Stimulated activated CD4-positive, alpha-beta T cell treated with anti-CD3 and anti-CD28 coated beads, TNF-alpha, amount 100 ng/mL, for 1 hour (primary cell): ENCODE results near the gene GRPEL1.

ENCODE experiments used
- DNase-seq, 3 donors: peaks; one replicate each; pipeline ENCODE4 v3.0.0-alpha.2; 2020; ENCODE audit warnings: low read depth in 3 of 3, low spot score in 1 of 3

GRPEL1 gene

DNA sequence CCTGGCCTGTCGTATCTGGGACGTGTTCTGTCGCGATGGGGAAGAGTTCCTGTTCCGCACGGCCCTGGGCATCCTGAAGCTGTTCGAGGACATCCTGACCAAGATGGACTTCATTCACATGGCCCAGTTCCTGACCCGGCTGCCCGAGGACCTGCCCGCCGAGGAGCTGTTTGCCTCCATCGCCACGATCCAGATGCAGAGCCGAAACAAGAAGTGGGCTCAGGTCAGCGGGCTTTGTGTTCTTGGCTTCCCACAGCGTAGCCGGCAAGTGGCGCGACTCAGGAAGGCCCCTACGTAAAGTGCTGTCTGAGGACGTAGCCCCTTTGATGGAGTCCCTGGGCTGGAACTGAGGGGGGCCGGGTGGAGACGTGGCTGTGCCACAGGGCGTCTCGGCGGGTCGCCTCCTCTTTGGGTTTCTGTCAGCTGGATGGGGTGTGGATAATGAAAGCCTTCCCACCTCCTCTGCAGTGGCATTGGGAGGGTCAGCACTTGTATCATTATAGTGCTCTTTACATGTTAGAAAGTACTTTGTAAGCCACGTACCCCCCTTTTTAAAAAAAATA is 42.7 kb downstream of the GRPEL1 start:
- no peak for DNase-seq

DNA sequence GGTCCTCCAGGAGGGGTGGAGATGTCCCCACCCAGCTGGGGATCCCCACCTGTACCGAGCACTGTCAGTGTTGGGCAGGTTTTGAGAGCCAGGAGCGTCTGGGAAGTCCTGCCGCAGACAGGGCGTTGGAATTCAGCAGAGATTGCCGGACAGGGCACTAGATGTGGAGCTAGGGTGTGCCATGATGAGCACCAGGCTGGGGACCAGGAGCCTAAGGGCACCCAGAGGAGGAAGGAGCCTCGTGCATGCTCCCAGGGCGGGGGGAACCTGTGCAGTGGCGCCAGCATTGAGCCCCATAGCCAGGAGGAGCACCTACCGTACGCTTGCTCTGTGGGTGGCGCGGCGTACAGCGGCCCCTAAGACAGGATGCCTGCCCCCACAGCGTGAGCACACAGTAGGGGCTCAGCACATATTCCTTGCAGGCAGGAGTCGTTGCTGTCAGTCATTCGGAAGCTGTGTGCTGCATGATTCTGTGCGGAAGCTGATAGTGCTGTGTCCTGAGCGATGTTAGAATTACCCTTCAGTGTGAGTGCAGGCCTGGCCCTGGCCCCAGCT is 43.5 kb downstream of the GRPEL1 start:
- no peak for DNase-seq

DNA sequence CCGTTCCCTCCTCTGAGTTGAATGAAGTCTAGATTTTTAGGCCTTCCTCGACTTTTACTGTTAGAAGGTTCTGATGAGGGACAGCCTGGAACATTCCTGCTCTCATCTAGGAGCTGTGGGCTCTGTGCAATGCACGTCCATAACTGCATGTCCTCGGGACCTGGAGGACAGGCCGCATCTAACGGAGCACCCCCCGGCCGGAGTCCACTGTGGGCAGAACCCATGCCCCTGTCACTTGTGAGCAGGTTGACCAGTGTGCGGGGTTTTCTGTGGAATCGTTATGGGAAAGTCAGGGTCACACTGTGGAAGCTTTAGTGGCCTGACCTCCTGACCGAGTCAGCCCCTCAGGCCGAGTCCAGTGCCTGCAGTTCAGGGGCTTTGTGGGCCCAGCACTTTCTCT is 44.0 kb downstream of the GRPEL1 start:
- DNase-seq: no peak

- DNase-seq: no peak
Measured at GRCh38 chr4:7023486-7023885, 44.4 kb downstream of the GRPEL1 start.

GRCh38 chr4:7021930-7022664 is 45.8 kb downstream of the GRPEL1 start:
- no peak for DNase-seq

- no peak for DNase-seq
Measured at GRCh38 chr4:7021355-7021754, 46.5 kb downstream of the GRPEL1 start.

GRCh38 chr4:7020856-7021255 is 47.0 kb downstream of the GRPEL1 start:
- no peak for DNase-seq

GRCh38 chr4:7020290-7020689 is 47.6 kb downstream of the GRPEL1 start:
- DNase-seq: no peak

GRCh38 chr4:7019367-7019766 is 48.5 kb downstream of the GRPEL1 start:
- no peak for DNase-seq

DNA sequence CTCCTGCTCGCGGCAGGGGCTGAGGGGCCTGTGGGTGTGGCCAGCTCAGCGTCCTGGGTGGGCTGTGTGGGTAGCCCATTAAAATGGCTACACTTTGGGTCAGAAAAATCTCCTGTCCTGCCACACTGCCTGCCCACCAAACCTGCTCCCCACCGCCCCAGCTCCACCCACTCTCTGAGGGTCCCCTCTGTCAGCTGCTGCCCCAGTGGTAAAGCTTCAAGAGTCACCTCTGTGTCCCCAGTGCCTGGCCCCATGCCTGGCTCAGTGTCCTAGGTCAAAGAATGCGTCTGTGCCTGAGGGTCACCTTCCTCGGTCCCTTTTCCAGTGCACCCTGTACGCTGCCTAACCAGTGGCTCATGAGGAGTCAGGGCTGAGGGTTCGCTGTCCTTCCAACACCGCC is 49.6 kb downstream of the GRPEL1 start:
- no peak for DNase-seq

DNA sequence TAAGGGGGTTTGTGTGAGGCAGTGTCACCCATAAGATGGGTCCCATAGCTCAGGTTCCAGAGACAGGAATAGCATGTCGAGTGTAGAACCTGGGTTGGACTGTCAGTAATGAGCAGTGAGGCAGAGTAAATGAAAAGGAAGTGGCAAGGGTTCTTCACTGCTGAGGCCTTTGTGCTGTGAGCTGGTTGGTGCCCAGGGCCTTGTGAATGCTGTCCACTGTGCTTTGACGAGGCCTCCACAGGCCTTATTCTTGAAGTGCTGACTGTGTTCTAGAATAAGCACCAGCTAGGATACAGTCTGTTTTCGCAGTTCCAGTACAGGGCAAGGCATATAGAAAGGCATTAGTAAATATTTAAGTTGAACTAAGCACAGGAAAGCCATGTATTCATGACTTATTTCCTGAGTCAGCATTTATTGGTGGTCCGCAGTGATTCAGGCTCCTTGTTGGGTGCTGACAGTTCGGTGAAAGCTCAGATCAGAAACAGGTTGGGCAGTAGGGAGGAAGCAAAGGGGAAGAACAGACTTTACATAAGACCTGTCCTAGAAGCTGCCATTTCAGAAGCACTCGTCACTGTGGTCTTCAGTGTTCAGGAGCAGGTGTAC is 50.3 kb downstream of the GRPEL1 start:
- DNase-seq: no peak

GRCh38 chr4:7016512-7016911 is 51.4 kb downstream of the GRPEL1 start:
- no peak for DNase-seq

- DNase-seq: no peak
Measured at GRCh38 chr4:7016086-7016485, 51.8 kb downstream of the GRPEL1 start.

GRCh38 chr4:7015383-7016035 is 52.4 kb downstream of the GRPEL1 start:
- DNase-seq: no peak

- no peak for DNase-seq
Measured at GRCh38 chr4:7014815-7015214, 53.0 kb downstream of the GRPEL1 start.

- no peak for DNase-seq
Measured at GRCh38 chr4:7013175-7013574, 54.7 kb downstream of the GRPEL1 start.

GRCh38 chr4:7009564-7009963 is 58.3 kb downstream of the GRPEL1 start:
- DNase-seq: no peak
